Stimulated activated effector memory CD8-positive, alpha-beta T cell treated with anti-CD3 and anti-CD28 coated beads, Interleukin-12 subunit alpha, Interleukin-12 subunit beta, amount 100 ng/mL, for 72 hours (primary cell): ENCODE measurements around the gene THPO.

Experiments used
- ATAC-seq: fragments of 150-1000 bp; cut with Tn5 transposase; 2 replicates; pipeline ENCODE4 v1.10.0; 2021
- DNase-seq, 2 donors: peaks; one replicate each; pipeline ENCODE4 v3.0.0; 2021 to 2022; ENCODE audit warnings: low spot score in 2 of 2
- H3K27ac Mint-ChIP-seq: one replicate; pipeline ENCODE4 v1.8.0; 2022; ENCODE audit warnings: mild to moderate bottlenecking, mixed read lengths
- H3K36me3 Mint-ChIP-seq: one replicate; pipeline ENCODE4 v1.8.0; 2022; ENCODE audit warnings: mild to moderate bottlenecking, mixed read lengths
- H3K4me1 Mint-ChIP-seq: one replicate; pipeline ENCODE4 v1.8.0; 2022; ENCODE audit warnings: mixed read lengths
- H3K4me3 Mint-ChIP-seq: one replicate; pipeline ENCODE4 v1.8.0; 2022; ENCODE audit warnings: mild to moderate bottlenecking, mixed read lengths
- H3K9me3 Mint-ChIP-seq: one replicate; pipeline ENCODE4 v1.8.0; 2022; ENCODE audit warnings: mixed read lengths

THPO gene

GRCh38 chr3:184389384-184389783 is 11.4 kb upstream of the THPO start:
- Mint-ChIP-seq H3K9me3 (no peaks in the 10 kb centered on the region), H3K27ac (no peak overlapping the region), H3K36me3 (no peaks in the 10 kb centered on the region), H3K4me1 (no peaks in the 10 kb centered on the region), H3K4me3 (no peak overlapping the region)
- no peak for DNase-seq
- ATAC-seq: no peak

- no peaks in the 10 kb centered on the region for H3K9me3 Mint-ChIP-seq
- H3K36me3 Mint-ChIP-seq: no peaks in the 10 kb centered on the region
- no peak for DNase-seq
- ATAC-seq: no peak
- H3K4me1 Mint-ChIP-seq: no peaks in the 10 kb centered on the region
- H3K27ac Mint-ChIP-seq: no peak overlapping the region
- no peak overlapping the region for H3K4me3 Mint-ChIP-seq
Observed at GRCh38 chr3:184388936-184389230, 10.9 kb upstream of the THPO start.

- DNase-seq: no peak
- H3K27ac Mint-ChIP-seq: no peak overlapping the region
- H3K9me3 Mint-ChIP-seq: no peaks in the 10 kb centered on the region
- ATAC-seq: no peak
- H3K36me3 Mint-ChIP-seq: no peaks in the 10 kb centered on the region
- no peaks in the 10 kb centered on the region for H3K4me1 Mint-ChIP-seq
- H3K4me3 Mint-ChIP-seq: no peak overlapping the region
Observed at GRCh38 chr3:184388164-184388935, 10.3 kb upstream of the THPO start.

- DNase-seq (no peak), ATAC-seq (no peak)
- no peaks in the 10 kb centered on the region for H3K36me3 Mint-ChIP-seq
- no peak overlapping the region for H3K4me3 Mint-ChIP-seq
- H3K9me3 Mint-ChIP-seq: no peaks in the 10 kb centered on the region
- no peaks in the 10 kb centered on the region for H3K4me1 Mint-ChIP-seq
- no peak overlapping the region for H3K27ac Mint-ChIP-seq
Observed at GRCh38 chr3:184387174-184387714, 9.2 kb upstream of the THPO start.

GRCh38 chr3:184386047-184386806 is 8.2 kb upstream of the THPO start:
- no peak for ATAC-seq
- no peak overlapping the region for H3K4me3 Mint-ChIP-seq
- H3K4me1 Mint-ChIP-seq: no peaks in the 10 kb centered on the region

GRCh38 chr3:184384856-184385422 is 6.9 kb upstream of the THPO start:
- H3K36me3 Mint-ChIP-seq: no peaks in the 10 kb centered on the region
- no peak for DNase-seq
- no peaks in the 10 kb centered on the region for H3K9me3 Mint-ChIP-seq
- H3K4me1 Mint-ChIP-seq: no peaks in the 10 kb centered on the region
- ATAC-seq: no peak
- no peak overlapping the region for H3K4me3 Mint-ChIP-seq
- no peak overlapping the region for H3K27ac Mint-ChIP-seq

More at GRCh38 chr3:184386047-184386806, 8.2 kb upstream of the THPO start:
- Mint-ChIP-seq H3K27ac (no peak overlapping the region), H3K36me3 (no peaks in the 10 kb centered on the region), H3K9me3 (no peaks in the 10 kb centered on the region)
- DNase-seq: no peak

- Mint-ChIP-seq H3K36me3 (no peaks in the 10 kb centered on the region), H3K4me3 (no peak overlapping the region), H3K4me1 (no peaks in the 10 kb centered on the region), H3K9me3 (no peaks in the 10 kb centered on the region), H3K27ac (no peak overlapping the region)
- DNase-seq: no peak
- ATAC-seq: no peak
Observed at GRCh38 chr3:184384342-184384741, 6.3 kb upstream of the THPO start.

GRCh38 chr3:184383033-184383740 is 5.2 kb upstream of the THPO start:
- no peak for DNase-seq
- no peak overlapping the region for H3K27ac Mint-ChIP-seq
- H3K4me3 Mint-ChIP-seq: no peak overlapping the region
- H3K4me1 Mint-ChIP-seq: no peaks in the 10 kb centered on the region
- no peak for ATAC-seq
- H3K36me3 Mint-ChIP-seq: no peaks in the 10 kb centered on the region
- H3K9me3 Mint-ChIP-seq: no peaks in the 10 kb centered on the region

GRCh38 chr3:184382326-184383032 is 4.5 kb upstream of the THPO start:
- no peaks in the 10 kb centered on the region for H3K9me3 Mint-ChIP-seq
- H3K4me3 Mint-ChIP-seq: no peak overlapping the region
- no peaks in the 10 kb centered on the region for H3K36me3 Mint-ChIP-seq
- DNase-seq: no peak
- no peaks in the 10 kb centered on the region for H3K4me1 Mint-ChIP-seq
- no peak for ATAC-seq
- H3K27ac Mint-ChIP-seq: no peak overlapping the region

- Mint-ChIP-seq H3K4me3 (peak overlapping the region; percentile 52), H3K27ac (no peak overlapping the region), H3K36me3 (no peaks in the 10 kb centered on the region), H3K9me3 (no peaks in the 10 kb centered on the region), H3K4me1 (no peaks in the 10 kb centered on the region)
- DNase-seq (peak in 1 of 2 donors; percentile 53), ATAC-seq (peak; percentile 6)
Observed at GRCh38 chr3:184381261-184382224, 3.5 kb upstream of the THPO start.

- no peaks in the 10 kb centered on the region for H3K4me1 Mint-ChIP-seq
- H3K27ac Mint-ChIP-seq: no peak overlapping the region
- peak; percentile 44 for ATAC-seq
- H3K36me3 Mint-ChIP-seq: no peaks in the 10 kb centered on the region
- H3K9me3 Mint-ChIP-seq: no peaks in the 10 kb centered on the region
- no peak for DNase-seq
- peak overlapping the region; percentile 52 for H3K4me3 Mint-ChIP-seq
Observed at GRCh38 chr3:184380627-184381260, 2.7 kb upstream of the THPO start.

GRCh38 chr3:184380185-184380626 is 2.2 kb upstream of the THPO start:
- ATAC-seq (peak; percentile 48), DNase-seq (no peak)
- H3K9me3 Mint-ChIP-seq: no peaks in the 10 kb centered on the region
- peak overlapping the region; percentile 52 for H3K4me3 Mint-ChIP-seq
- H3K4me1 Mint-ChIP-seq: no peaks in the 10 kb centered on the region
- no peak overlapping the region for H3K27ac Mint-ChIP-seq
- H3K36me3 Mint-ChIP-seq: no peaks in the 10 kb centered on the region

GRCh38 chr3:184379358-184380184 is 1.6 kb upstream of the THPO start, which contains the start of gene CHRD:
Gene CHRD (plus strand): TSS chr3:184380054. CDS start chr3:184380319, 265 bp downstream.
- Mint-ChIP-seq H3K4me1 (no peaks in the 10 kb centered on the region), H3K9me3 (no peaks in the 10 kb centered on the region)
- ATAC-seq: no peak

More at GRCh38 chr3:184379358-184380184, 1.6 kb upstream of the THPO start, which contains the start of gene CHRD:
- DNase-seq: no peak
- peak within 1 kb of the TSS; percentile 38 for H3K27ac Mint-ChIP-seq
- peak within 1 kb of the TSS; percentile 62 for H3K4me3 Mint-ChIP-seq
- no peaks in the 10 kb centered on the region for H3K36me3 Mint-ChIP-seq
